HEK293 (cell line): Measurements from ENCODE around the gene CIC.
A peak's percentile ranks its signal among the peaks of the same experiment; 100 is the strongest.

ENCODE experiments used
- MEIS1 ChIP-seq: sonication (generic); formaldehyde crosslinking; IDR thresholded peaks from 2 replicates; pipeline ENCODE4 v1.8.1; 2022; ENCODE audit warnings: missing genetic modification reagents, mild to moderate bottlenecking, borderline replicate concordance
- PRDM1 ChIP-seq: fragments of 450-650 bp; formaldehyde crosslinking; IDR thresholded peaks from 2 replicates; pipeline ENCODE4; 2016; ENCODE audit warnings: missing biosample characterization, missing genetic modification characterization
- SP3 ChIP-seq: fragments of 450-650 bp; formaldehyde crosslinking; IDR thresholded peaks from 2 replicates; pipeline ENCODE4 v1.5.1; 2016; ENCODE audit warnings: missing biosample characterization, missing genetic modification characterization
- ZNF114 ChIP-seq: fragments of 450-650 bp; formaldehyde crosslinking; IDR thresholded peaks from 2 replicates; pipeline ENCODE4 v1.5.0; 2017; ENCODE audit warnings: missing biosample characterization, missing genetic modification characterization
- ZNF146 ChIP-seq: fragments of 450-650 bp; formaldehyde crosslinking; IDR thresholded peaks from 2 replicates; pipeline ENCODE4 v1.5.1; 2016; ENCODE audit warnings: missing biosample characterization, missing genetic modification characterization
- ZNF157 ChIP-seq: fragments of 450-650 bp; formaldehyde crosslinking; IDR thresholded peaks from 2 replicates; pipeline ENCODE4 v1.5.1; 2016; ENCODE audit warnings: missing biosample characterization, missing genetic modification characterization
- ZNF16 ChIP-seq: fragments of 450-650 bp; formaldehyde crosslinking; IDR thresholded peaks from 2 replicates; pipeline ENCODE4 v1.5.1; 2016; ENCODE audit warnings: low read depth, missing biosample characterization, missing genetic modification characterization
- ZNF23 ChIP-seq: fragments of 450-650 bp; formaldehyde crosslinking; IDR thresholded peaks from 2 replicates; pipeline ENCODE4 v1.5.1; 2016; ENCODE audit warnings: missing biosample characterization, missing genetic modification characterization, borderline replicate concordance
- ZNF239 ChIP-seq: fragments of 450-650 bp; formaldehyde crosslinking; IDR thresholded peaks from 2 replicates; pipeline ENCODE4 v1.5.1; 2016; ENCODE audit warnings: missing biosample characterization, missing genetic modification characterization
- ZNF354C ChIP-seq: fragments of 450-650 bp; formaldehyde crosslinking; IDR thresholded peaks from 2 replicates; pipeline ENCODE4 v1.5.1; 2016; ENCODE audit warnings: missing biosample characterization, missing genetic modification characterization, low read depth, borderline replicate concordance
- ZNF510 ChIP-seq: fragments of 450-650 bp; formaldehyde crosslinking; IDR thresholded peaks from 2 replicates; pipeline ENCODE4 v1.5.1; 2018; ENCODE audit warnings: mild to moderate bottlenecking, missing genetic modification characterization, missing biosample characterization; ENCODE audit not compliant: insufficient replicate concordance
- TF ChIP-seq, protein P1 (sequence below): fragments of 450-650 bp; formaldehyde crosslinking; IDR thresholded peaks from 2 replicates; pipeline ENCODE4 v1.5.1; 2016; ENCODE audit warnings: missing biosample characterization, missing genetic modification characterization
- TF ChIP-seq, protein P2 (sequence below): fragments of 450-650 bp; formaldehyde crosslinking; IDR thresholded peaks from 2 replicates; pipeline ENCODE4 v1.5.1; 2016; ENCODE audit warnings: missing biosample characterization, missing genetic modification characterization, low read depth
- TF ChIP-seq, protein P3 (sequence below): fragments of 450-650 bp; formaldehyde crosslinking; IDR thresholded peaks from 2 replicates; pipeline ENCODE4 v1.5.1; 2016; ENCODE audit warnings: missing biosample characterization, missing genetic modification characterization, borderline replicate concordance

Gene CIC

DNA sequence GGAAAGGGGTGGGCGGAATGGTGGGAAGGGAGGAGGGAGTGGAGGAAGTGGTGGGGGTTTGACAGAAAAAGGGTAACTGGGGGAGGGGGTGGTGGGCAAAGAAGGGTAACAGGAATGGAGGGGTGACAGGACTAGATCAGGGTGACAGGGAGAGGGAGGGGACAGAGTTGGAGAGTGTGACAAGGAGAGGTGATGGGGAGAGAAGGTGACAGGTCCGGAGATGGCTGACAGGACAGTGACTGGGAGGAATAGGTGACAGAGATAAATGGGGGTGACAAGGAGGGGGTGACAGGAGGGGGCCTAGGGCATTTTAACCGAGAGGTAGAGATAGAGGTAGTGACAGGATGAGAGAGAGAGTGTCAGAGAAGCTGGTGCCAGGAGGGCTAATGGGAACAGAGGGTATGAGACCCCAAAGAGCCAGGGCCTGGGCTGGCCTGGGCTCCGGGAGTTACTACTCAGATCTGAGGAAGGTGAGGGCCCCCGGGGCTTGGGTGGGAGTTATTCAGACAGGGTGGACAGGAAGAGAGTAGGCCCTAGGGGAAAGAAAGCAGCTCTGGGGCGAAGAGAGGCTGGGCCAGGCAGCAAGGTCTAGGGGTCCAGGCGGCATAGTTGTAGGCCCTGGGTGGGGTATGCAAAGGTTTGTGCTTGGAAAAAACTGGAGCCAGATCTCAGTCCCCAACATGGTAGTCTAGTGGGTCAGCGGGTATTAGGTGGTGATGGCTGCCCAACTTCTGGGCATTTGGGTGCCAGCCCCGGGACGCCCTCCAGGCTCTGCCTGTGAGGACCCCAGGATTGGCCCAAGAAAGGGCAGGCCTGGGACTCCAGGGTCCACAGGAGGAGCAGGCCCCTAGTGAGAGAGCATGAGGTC lies 660 bp downstream of the CIC start (continued):
- TF ChIP-seq, protein P1, sequence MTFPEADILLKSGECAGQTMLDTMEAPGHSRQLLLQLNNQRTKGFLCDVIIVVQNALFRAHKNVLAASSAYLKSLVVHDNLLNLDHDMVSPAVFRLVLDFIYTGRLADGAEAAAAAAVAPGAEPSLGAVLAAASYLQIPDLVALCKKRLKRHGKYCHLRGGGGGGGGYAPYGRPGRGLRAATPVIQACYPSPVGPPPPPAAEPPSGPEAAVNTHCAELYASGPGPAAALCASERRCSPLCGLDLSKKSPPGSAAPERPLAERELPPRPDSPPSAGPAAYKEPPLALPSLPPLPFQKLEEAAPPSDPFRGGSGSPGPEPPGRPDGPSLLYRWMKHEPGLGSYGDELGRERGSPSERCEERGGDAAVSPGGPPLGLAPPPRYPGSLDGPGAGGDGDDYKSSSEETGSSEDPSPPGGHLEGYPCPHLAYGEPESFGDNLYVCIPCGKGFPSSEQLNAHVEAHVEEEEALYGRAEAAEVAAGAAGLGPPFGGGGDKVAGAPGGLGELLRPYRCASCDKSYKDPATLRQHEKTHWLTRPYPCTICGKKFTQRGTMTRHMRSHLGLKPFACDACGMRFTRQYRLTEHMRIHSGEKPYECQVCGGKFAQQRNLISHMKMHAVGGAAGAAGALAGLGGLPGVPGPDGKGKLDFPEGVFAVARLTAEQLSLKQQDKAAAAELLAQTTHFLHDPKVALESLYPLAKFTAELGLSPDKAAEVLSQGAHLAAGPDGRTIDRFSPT (tag by site-specific recombination): no peak
- TF ChIP-seq SP3 (tag by site-specific recombination) (no peak), ZNF16 (no peak), PRDM1 (peak; percentile 91), ZNF239 (tag by site-specific recombination) (0 out of 2 replicates have a peak, but pooled peaks have one; percentile 39), ZNF354C (no peak), ZNF146 (0 out of 2 replicates have a peak, but pooled peaks have one; percentile 7), MEIS1 (CRISPR knock-in tag) (no peak), ZNF157 (tag by site-specific recombination) (peak; percentile 55; the same call in 1 of the 2 replicates), ZNF23 (no peak), ZNF510 (tag by site-specific recombination) (no peak), ZNF114 (tag by site-specific recombination) (no peak)
- TF ChIP-seq, protein P2, sequence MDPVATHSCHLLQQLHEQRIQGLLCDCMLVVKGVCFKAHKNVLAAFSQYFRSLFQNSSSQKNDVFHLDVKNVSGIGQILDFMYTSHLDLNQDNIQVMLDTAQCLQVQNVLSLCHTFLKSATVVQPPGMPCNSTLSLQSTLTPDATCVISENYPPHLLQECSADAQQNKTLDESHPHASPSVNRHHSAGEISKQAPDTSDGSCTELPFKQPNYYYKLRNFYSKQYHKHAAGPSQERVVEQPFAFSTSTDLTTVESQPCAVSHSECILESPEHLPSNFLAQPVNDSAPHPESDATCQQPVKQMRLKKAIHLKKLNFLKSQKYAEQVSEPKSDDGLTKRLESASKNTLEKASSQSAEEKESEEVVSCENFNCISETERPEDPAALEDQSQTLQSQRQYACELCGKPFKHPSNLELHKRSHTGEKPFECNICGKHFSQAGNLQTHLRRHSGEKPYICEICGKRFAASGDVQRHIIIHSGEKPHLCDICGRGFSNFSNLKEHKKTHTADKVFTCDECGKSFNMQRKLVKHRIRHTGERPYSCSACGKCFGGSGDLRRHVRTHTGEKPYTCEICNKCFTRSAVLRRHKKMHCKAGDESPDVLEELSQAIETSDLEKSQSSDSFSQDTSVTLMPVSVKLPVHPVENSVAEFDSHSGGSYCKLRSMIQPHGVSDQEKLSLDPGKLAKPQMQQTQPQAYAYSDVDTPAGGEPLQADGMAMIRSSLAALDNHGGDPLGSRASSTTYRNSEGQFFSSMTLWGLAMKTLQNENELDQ (tag by site-specific recombination): no peak
- TF ChIP-seq, protein P3, sequence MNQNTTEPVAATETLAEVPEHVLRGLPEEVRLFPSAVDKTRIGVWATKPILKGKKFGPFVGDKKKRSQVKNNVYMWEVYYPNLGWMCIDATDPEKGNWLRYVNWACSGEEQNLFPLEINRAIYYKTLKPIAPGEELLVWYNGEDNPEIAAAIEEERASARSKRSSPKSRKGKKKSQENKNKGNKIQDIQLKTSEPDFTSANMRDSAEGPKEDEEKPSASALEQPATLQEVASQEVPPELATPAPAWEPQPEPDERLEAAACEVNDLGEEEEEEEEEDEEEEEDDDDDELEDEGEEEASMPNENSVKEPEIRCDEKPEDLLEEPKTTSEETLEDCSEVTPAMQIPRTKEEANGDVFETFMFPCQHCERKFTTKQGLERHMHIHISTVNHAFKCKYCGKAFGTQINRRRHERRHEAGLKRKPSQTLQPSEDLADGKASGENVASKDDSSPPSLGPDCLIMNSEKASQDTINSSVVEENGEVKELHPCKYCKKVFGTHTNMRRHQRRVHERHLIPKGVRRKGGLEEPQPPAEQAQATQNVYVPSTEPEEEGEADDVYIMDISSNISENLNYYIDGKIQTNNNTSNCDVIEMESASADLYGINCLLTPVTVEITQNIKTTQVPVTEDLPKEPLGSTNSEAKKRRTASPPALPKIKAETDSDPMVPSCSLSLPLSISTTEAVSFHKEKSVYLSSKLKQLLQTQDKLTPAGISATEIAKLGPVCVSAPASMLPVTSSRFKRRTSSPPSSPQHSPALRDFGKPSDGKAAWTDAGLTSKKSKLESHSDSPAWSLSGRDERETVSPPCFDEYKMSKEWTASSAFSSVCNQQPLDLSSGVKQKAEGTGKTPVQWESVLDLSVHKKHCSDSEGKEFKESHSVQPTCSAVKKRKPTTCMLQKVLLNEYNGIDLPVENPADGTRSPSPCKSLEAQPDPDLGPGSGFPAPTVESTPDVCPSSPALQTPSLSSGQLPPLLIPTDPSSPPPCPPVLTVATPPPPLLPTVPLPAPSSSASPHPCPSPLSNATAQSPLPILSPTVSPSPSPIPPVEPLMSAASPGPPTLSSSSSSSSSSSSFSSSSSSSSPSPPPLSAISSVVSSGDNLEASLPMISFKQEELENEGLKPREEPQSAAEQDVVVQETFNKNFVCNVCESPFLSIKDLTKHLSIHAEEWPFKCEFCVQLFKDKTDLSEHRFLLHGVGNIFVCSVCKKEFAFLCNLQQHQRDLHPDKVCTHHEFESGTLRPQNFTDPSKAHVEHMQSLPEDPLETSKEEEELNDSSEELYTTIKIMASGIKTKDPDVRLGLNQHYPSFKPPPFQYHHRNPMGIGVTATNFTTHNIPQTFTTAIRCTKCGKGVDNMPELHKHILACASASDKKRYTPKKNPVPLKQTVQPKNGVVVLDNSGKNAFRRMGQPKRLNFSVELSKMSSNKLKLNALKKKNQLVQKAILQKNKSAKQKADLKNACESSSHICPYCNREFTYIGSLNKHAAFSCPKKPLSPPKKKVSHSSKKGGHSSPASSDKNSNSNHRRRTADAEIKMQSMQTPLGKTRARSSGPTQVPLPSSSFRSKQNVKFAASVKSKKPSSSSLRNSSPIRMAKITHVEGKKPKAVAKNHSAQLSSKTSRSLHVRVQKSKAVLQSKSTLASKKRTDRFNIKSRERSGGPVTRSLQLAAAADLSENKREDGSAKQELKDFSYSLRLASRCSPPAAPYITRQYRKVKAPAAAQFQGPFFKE (tag by site-specific recombination): no peak
